ENCODE measurements around the gene CLDN4.
"Not testable (repeated sequence)": the region's sequence is repeated elsewhere in the genome, so short reads cannot be mapped to it uniquely, and the experiment has no call there.

The CLDN4 gene

GRCh38 chr7:73841689-73842066, 10.9 kb downstream of the CLDN4 start:
- Histone ChIP-seq H3K9ac (ENCODE audit: low read depth in 1 of 2, low read length in 2 of 2) (peak overlapping the region; percentile 72 to 90), H3K4me3 (ENCODE audit: low read length in 2 of 2) (peak overlapping the region; percentile 80 to 84), H3K4me1 (ENCODE audit: control insufficient read depth in 2 of 2, insufficient read depth in 2 of 2, low read length in 2 of 2) (peaks cover 3 to 7% of the 10 kb centered on the region in 2 donors), H3K9me3 (ENCODE audit: control insufficient read depth in 2 of 2, low read length in 2 of 2) (no peaks in the 10 kb centered on the region), H3K27me3 (ENCODE audit: control insufficient read depth in 2 of 2, insufficient read depth in 2 of 2, low read length in 2 of 2) (no peaks in the 10 kb centered on the region), H3K27ac (ENCODE audit: low read depth in 2 of 2, low read length in 2 of 2) (peak overlapping the region; percentile 77 to 79), H3K36me3 (ENCODE audit: control insufficient read depth in 2 of 2, insufficient read depth in 2 of 2, low read length in 2 of 2) (no peaks in the 10 kb centered on the region)

GRCh38 chr7:73842067-73842976, 11.5 kb downstream of the CLDN4 start, which contains the start of gene METTL27:
METTL27 (minus strand) TSS chr7:73842516; CDS start chr7:73842140, 376 bp downstream.
- Histone ChIP-seq H3K27ac (ENCODE audit: low read depth in 2 of 2, low read length in 2 of 2) (peak within 1 kb of the TSS; percentile 77 to 79), H3K4me3 (ENCODE audit: low read length in 2 of 2) (peak within 1 kb of the TSS; percentile 80 to 93), H3K9ac (ENCODE audit: low read depth in 1 of 2, low read length in 2 of 2) (peak within 1 kb of the TSS; percentile 90 to 91), H3K9me3 (ENCODE audit: control insufficient read depth in 2 of 2, low read length in 2 of 2) (no peaks in the 10 kb centered on the region), H3K4me1 (ENCODE audit: control insufficient read depth in 2 of 2, insufficient read depth in 2 of 2, low read length in 2 of 2) (peaks cover 3 to 7% of the 10 kb centered on the region in 2 donors), H3K27me3 (ENCODE audit: control insufficient read depth in 2 of 2, insufficient read depth in 2 of 2, low read length in 2 of 2) (no peaks in the 10 kb centered on the region), H3K36me3 (ENCODE audit: control insufficient read depth in 2 of 2, insufficient read depth in 2 of 2, low read length in 2 of 2) (no peaks in the 10 kb centered on the region)

GRCh38 chr7:73844131-73844547, 13.3 kb downstream of the CLDN4 start:
- no peaks in the 10 kb centered on the region for H3K27me3 ChIP-seq (ENCODE audit: control insufficient read depth in 2 of 2, insufficient read depth in 2 of 2, low read length in 2 of 2)
- no peaks in the 10 kb centered on the region for H3K36me3 ChIP-seq (ENCODE audit: control insufficient read depth in 2 of 2, insufficient read depth in 2 of 2, low read length in 2 of 2)
- no peak overlapping the region for H3K27ac ChIP-seq (ENCODE audit: low read depth in 2 of 2, low read length in 2 of 2)
- H3K9me3 ChIP-seq (ENCODE audit: control insufficient read depth in 2 of 2, low read length in 2 of 2): no peaks in the 10 kb centered on the region
- peaks cover 6 to 9% of the 10 kb centered on the region in 2 donors for H3K4me1 ChIP-seq (ENCODE audit: control insufficient read depth in 2 of 2, insufficient read depth in 2 of 2, low read length in 2 of 2)
- no peak overlapping the region for H3K9ac ChIP-seq (ENCODE audit: low read depth in 1 of 2, low read length in 2 of 2)
- H3K4me3 ChIP-seq (ENCODE audit: low read length in 2 of 2): no peak overlapping the region

GRCh38 chr7:73844848-73845460, 14.2 kb downstream of the CLDN4 start:
- Histone ChIP-seq H3K36me3 (ENCODE audit: control insufficient read depth in 2 of 2, insufficient read depth in 2 of 2, low read length in 2 of 2) (no peaks in the 10 kb centered on the region), H3K4me1 (ENCODE audit: control insufficient read depth in 2 of 2, insufficient read depth in 2 of 2, low read length in 2 of 2) (peaks cover 7 to 14% of the 10 kb centered on the region in 2 donors), H3K27ac (ENCODE audit: low read depth in 2 of 2, low read length in 2 of 2) (no peak overlapping the region), H3K4me3 (ENCODE audit: low read length in 2 of 2) (no peak overlapping the region), H3K27me3 (ENCODE audit: control insufficient read depth in 2 of 2, insufficient read depth in 2 of 2, low read length in 2 of 2) (no peaks in the 10 kb centered on the region), H3K9me3 (ENCODE audit: control insufficient read depth in 2 of 2, low read length in 2 of 2) (no peaks in the 10 kb centered on the region), H3K9ac (ENCODE audit: low read depth in 1 of 2, low read length in 2 of 2) (no peak overlapping the region)

- H3K27ac ChIP-seq (ENCODE audit: low read depth in 2 of 2, low read length in 2 of 2): peak overlapping the region in 1 of 2 donors; percentile 23
- H3K4me1 ChIP-seq (ENCODE audit: control insufficient read depth in 2 of 2, insufficient read depth in 2 of 2, low read length in 2 of 2): peaks cover 8 to 14% of the 10 kb centered on the region in 2 donors
- H3K27me3 ChIP-seq (ENCODE audit: control insufficient read depth in 2 of 2, insufficient read depth in 2 of 2, low read length in 2 of 2); H3K36me3 ChIP-seq (ENCODE audit: control insufficient read depth in 2 of 2, insufficient read depth in 2 of 2, low read length in 2 of 2); H3K9ac ChIP-seq (ENCODE audit: low read depth in 1 of 2, low read length in 2 of 2); H3K9me3 ChIP-seq (ENCODE audit: control insufficient read depth in 2 of 2, low read length in 2 of 2); H3K4me3 ChIP-seq (ENCODE audit: low read length in 2 of 2): not testable (repeated sequence)
These were observed 15.0 kb downstream of the CLDN4 start for GRCh38 chr7:73845701-73846195.

- no peaks in the 10 kb centered on the region for H3K9me3 ChIP-seq (ENCODE audit: control insufficient read depth in 2 of 2, low read length in 2 of 2)
- H3K4me3 ChIP-seq (ENCODE audit: low read length in 2 of 2): no peak overlapping the region
- no peaks in the 10 kb centered on the region for H3K27me3 ChIP-seq (ENCODE audit: control insufficient read depth in 2 of 2, insufficient read depth in 2 of 2, low read length in 2 of 2)
- H3K9ac ChIP-seq (ENCODE audit: low read depth in 1 of 2, low read length in 2 of 2): no peak overlapping the region
- H3K4me1 ChIP-seq (ENCODE audit: control insufficient read depth in 2 of 2, insufficient read depth in 2 of 2, low read length in 2 of 2): peaks cover 6 to 17% of the 10 kb centered on the region in 2 donors
- H3K36me3 ChIP-seq (ENCODE audit: control insufficient read depth in 2 of 2, insufficient read depth in 2 of 2, low read length in 2 of 2): no peaks in the 10 kb centered on the region
- no peak overlapping the region for H3K27ac ChIP-seq (ENCODE audit: low read depth in 2 of 2, low read length in 2 of 2)
These were observed 17.3 kb downstream of the CLDN4 start for GRCh38 chr7:73847941-73848723.

GRCh38 chr7:73850781-73851207, 20.0 kb downstream of the CLDN4 start:
- peak overlapping the region; percentile 75 for H3K27ac ChIP-seq (ENCODE audit: low read depth in 2 of 2, low read length in 2 of 2)
- H3K9ac ChIP-seq (ENCODE audit: low read depth in 1 of 2, low read length in 2 of 2): no peak overlapping the region
- H3K9me3 ChIP-seq (ENCODE audit: control insufficient read depth in 2 of 2, low read length in 2 of 2): no peaks in the 10 kb centered on the region
- peaks cover 0 to 2% of the 10 kb centered on the region in 2 donors for H3K27me3 ChIP-seq (ENCODE audit: control insufficient read depth in 2 of 2, insufficient read depth in 2 of 2, low read length in 2 of 2)
- H3K4me1 ChIP-seq (ENCODE audit: control insufficient read depth in 2 of 2, insufficient read depth in 2 of 2, low read length in 2 of 2): peaks cover 7 to 17% of the 10 kb centered on the region in 2 donors
- H3K4me3 ChIP-seq (ENCODE audit: low read length in 2 of 2): no peak overlapping the region
- H3K36me3 ChIP-seq (ENCODE audit: control insufficient read depth in 2 of 2, insufficient read depth in 2 of 2, low read length in 2 of 2): no peaks in the 10 kb centered on the region

GRCh38 chr7:73851410-73852338, 20.9 kb downstream of the CLDN4 start:
- no peak overlapping the region for H3K9ac ChIP-seq (ENCODE audit: low read depth in 1 of 2, low read length in 2 of 2)
- H3K27ac ChIP-seq (ENCODE audit: low read depth in 2 of 2, low read length in 2 of 2): peak overlapping the region; percentile 75
- H3K27me3 ChIP-seq (ENCODE audit: control insufficient read depth in 2 of 2, insufficient read depth in 2 of 2, low read length in 2 of 2): peaks cover 0 to 2% of the 10 kb centered on the region in 2 donors
- H3K4me1 ChIP-seq (ENCODE audit: control insufficient read depth in 2 of 2, insufficient read depth in 2 of 2, low read length in 2 of 2): peaks cover 8 to 17% of the 10 kb centered on the region in 2 donors
- H3K4me3 ChIP-seq (ENCODE audit: low read length in 2 of 2): no peak overlapping the region
- H3K36me3 ChIP-seq (ENCODE audit: control insufficient read depth in 2 of 2, insufficient read depth in 2 of 2, low read length in 2 of 2): no peaks in the 10 kb centered on the region
- no peaks in the 10 kb centered on the region for H3K9me3 ChIP-seq (ENCODE audit: control insufficient read depth in 2 of 2, low read length in 2 of 2)

- peaks cover 0 to 2% of the 10 kb centered on the region in 2 donors for H3K27me3 ChIP-seq (ENCODE audit: control insufficient read depth in 2 of 2, insufficient read depth in 2 of 2, low read length in 2 of 2)
- no peaks in the 10 kb centered on the region for H3K9me3 ChIP-seq (ENCODE audit: control insufficient read depth in 2 of 2, low read length in 2 of 2)
- peak overlapping the region in 1 of 2 donors; percentile 75 for H3K27ac ChIP-seq (ENCODE audit: low read depth in 2 of 2, low read length in 2 of 2)
- H3K4me1 ChIP-seq (ENCODE audit: control insufficient read depth in 2 of 2, insufficient read depth in 2 of 2, low read length in 2 of 2): peaks cover 8 to 17% of the 10 kb centered on the region in 2 donors
- no peak overlapping the region for H3K9ac ChIP-seq (ENCODE audit: low read depth in 1 of 2, low read length in 2 of 2)
- no peaks in the 10 kb centered on the region for H3K36me3 ChIP-seq (ENCODE audit: control insufficient read depth in 2 of 2, insufficient read depth in 2 of 2, low read length in 2 of 2)
- H3K4me3 ChIP-seq (ENCODE audit: low read length in 2 of 2): no peak overlapping the region
These were observed 21.7 kb downstream of the CLDN4 start for GRCh38 chr7:73852500-73852899.

Data from mucosa of rectum (tissue), 2 donors.